NCI-H510A (cell line): ENCODE results near the gene KRT15.
"Not testable (repeated sequence)": the region's sequence is repeated elsewhere in the genome, so short reads cannot be mapped to it uniquely, and the experiment has no call there.

Experiments
- DNase-seq: peaks from one replicate; lab custom pipeline; 2025; lab: John Stamatoyannopoulos, UW

Gene KRT15

GRCh38 chr17:41544491-41544892 is 25.8 kb upstream of the KRT15 start:
- DNase-seq: no peak

GRCh38 chr17:41542786-41543185 is 24.1 kb upstream of the KRT15 start:
- DNase-seq: not testable (repeated sequence)

- no peak for DNase-seq
Observed at GRCh38 chr17:41542357-41542756, 23.7 kb upstream of the KRT15 start.

DNA sequence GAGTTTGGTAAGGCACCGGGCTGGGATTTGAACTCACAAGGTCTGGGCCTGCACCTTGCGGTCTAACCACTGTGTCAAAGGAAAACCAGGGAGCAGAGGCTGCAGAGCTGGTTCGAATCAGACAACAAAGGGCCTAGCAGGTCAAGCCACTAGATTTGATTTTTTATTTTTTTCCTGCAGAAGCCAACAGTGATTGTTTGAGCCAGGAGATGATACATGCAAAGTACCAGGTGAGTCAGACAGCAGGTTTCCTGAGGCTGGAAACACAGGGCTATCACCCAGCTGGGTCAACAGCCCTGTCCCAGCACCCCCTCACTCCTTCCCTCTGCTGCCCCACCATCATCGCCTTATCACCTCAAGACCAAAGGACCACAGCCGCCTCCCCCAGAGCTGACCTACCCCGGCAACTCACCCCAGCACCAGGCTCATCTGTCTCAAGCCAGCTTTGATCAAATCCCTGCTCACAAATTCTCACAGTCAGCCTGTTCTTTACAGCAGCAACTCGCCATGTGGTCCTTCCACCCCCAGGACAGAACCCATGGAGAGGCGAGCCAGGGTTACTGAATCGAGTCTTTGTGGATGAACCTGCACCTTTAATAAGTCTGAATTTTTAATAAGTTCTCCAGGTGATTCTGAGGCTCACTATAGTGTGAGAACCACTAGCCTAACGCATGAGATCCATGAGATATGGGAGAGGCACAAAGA is 22.4 kb upstream of the KRT15 start:
- DNase-seq: no peak

GRCh38 chr17:41539979-41540701 is 21.4 kb upstream of the KRT15 start:
- DNase-seq: no peak

DNA sequence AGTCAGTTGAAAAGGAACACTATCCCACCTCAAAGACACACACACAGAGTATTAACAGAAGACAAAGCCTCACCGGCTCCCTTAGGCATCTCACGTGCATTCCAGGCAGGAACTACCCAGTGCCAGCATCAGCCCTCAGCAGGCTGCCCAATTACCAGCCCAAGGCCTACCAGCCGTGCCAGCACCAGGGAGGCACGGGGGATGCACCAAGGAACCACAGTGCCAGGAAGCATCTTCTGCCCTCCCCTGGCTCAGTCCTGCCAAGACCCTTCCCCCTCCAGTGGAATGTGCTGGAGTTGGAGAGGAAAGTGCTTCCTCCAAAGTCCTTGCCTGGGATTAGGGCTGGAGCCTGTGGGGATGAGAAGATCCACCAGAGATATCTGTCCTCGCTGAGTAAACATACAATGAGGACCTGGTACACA is 20.4 kb upstream of the KRT15 start:
- DNase-seq: no peak

DNA sequence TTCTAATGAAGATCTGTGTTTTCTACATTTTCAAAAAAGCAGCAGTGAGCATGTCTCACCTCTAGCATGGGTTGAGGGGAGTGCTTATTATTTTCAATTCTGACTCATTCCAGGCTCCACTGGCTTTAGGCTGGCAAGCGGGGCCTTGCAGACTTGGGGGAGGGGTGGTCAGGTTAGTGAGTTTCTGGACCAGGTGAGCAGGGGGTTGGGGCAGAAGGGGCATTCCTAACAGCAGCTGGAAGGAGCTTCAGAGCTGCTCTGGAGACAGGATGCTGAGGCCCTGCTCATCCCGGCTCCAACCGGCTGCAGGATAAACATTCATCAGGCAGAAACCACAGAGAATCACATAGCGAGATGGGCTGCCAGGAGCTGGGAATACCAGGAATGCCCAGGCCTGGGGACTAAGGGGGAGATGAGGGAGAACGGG is 19.9 kb upstream of the KRT15 start:
- DNase-seq: no peak

DNA sequence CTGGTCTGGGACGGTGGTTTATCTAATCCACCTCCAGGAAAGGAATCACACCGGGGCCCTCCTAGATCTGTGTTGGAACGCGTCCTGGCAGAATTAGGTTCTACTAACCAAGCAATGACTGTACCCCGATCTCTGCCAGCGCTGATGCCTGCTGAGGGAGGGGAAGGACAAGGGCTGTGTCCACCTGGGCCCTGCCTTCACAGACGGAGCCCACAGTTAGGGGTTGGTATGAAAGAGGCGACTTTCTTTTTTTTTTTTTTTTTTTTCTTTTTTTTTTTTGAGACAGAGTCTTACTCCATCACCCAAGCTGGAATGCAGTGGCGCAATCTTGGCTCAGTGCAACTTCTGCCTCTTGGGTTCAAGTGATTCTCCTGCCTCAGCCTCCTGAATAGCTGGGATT is 19.3 kb upstream of the KRT15 start:
- no peak for DNase-seq

- no peak for DNase-seq
Observed at GRCh38 chr17:41537614-41537954, 18.9 kb upstream of the KRT15 start.

DNA sequence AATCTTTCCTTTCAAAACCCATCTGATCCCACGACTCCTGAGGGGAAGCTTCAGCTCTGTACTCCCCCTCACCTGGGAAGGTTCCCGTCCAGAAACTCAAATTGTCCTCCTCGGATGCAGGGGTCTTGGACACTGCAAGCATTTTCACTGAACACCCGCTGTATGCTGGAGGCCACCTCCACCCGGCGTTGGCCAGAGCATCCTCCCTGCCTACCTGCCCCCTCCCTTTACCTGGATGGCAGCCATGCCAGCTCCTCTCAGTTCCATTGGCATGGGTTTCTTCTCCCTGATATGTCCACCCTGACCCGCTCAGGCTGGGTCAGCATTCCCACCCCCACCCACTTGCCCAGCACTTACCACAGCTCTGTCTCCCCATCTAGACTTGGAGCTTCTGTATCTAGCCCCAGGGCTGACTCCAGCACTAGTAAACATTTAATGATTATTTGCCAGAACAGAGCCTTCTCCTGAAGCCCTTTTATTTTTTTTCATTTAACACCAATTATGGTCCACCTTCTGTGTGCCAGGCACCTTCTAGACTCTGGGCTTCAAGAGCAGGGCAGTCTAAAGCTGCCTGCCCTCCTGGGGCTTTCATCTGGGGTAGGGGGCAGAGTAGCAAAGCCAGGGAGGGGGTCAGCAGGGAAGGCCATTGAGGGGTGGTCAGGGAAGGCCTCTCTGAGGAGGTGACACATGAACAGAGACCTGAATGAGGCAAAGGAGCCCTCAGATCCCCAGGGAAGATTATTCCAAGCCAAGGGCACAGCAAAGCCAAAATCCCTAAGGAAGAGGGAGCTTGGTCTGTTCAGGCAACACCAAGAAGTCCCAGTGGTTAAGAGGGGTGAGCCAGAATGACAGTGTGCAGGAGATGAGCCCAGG is 18.3 kb upstream of the KRT15 start:
- no peak for DNase-seq

- no peak for DNase-seq
Observed at GRCh38 chr17:41535764-41536481, 17.2 kb upstream of the KRT15 start.

DNA sequence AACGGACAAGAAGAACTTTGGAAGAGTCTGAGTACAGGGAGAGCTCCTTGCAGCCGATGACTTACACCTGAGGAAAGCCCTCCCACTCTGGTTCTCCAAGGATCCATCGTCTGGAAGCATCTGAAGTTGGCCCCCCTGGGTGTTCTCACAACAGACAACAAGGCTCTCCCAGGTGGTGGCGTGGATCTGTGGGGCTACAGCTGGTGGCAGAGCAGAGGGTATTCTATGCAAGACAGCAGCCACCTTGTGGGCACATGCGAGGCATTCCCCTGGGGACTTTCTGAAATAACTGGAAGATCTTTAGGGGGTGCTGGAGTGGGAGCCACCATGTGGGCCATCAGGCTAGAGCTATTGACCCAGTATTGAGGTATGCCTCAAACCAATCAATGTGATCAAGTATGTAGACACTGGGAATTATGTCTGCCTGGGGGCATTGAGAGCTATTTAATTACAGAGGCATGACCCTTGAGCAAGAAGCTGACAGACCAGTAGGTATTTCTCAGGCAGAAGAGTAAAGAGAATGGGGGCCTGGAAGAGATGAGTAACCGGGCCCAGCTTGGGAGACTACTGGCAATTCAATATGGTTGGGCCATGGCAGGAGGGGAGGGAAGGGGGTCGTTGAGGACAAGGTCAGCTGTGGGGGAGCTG is 16.3 kb upstream of the KRT15 start:
- DNase-seq: no peak

DNA sequence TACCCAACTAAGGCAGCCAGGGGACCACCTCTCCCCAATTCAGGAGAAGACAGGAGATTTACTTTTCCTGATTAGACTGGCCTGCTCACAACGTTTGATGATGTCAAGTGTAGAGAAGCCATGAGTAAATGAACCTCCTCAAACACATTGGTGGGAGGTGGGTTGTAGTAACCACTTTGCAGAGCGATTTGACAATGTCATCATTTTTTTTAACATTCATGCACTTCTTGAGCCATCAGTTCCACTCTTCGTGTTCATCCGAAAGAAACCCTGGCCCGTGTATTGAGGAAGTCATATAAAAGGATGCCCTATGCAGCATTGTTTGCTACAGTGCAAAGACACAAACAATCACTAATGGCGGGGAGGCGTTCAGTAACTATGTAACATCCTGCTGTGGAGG is 14.9 kb upstream of the KRT15 start:
- no peak for DNase-seq

DNA sequence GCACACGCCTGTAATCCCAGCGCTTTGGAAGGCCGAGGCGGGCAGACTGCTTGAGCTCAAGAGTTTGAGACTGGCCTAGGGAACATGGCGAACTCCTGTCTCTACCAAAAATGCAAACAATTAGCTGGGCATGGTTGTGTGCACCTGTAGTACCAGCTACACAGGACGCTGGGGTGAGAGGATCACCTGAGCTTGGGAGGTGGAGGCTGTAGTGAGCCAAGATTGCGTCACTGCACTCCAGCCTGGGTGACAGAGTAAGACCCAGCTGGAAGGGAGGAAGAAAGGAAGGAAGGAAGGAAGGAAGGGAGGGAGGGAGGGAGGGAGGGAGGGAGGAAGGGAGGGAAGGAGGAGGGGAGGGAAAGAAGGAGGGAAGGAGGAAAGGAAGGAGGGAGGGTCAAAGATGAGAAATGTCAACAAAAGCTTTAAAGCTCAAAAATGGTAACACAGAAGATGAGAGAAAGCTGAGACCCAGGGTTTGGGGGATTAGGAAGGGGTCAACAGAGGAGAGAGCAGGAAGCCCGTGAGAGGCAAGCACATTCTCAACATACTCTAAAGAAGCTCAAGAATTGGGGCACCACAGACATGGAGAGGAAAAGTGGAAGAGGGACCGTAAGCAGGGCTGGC is 14.4 kb upstream of the KRT15 start:
- no peak for DNase-seq

DNA sequence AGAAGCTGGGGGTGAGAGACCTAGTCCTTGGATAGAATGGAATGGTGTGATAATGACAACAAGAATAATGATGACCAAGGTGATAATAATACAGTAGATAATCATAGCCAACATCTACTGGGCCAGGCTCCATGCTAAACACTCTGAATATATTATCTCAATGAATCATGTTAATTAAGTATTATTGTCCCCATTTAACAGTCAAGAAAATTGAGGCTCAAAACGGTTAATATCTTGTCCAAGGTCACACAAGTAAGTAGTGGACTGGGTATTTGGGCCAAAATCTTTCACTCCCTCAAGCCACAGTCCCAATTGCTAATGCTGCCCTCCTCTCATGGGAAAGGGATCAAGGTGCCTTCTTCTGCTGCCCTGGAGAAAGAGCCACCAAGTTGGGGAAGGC is 13.3 kb upstream of the KRT15 start:
- no peak for DNase-seq

- no peak for DNase-seq
Observed at GRCh38 chr17:41530062-41531048, 11.7 kb upstream of the KRT15 start.

GRCh38 chr17:41529491-41529915 is 10.8 kb upstream of the KRT15 start:
- no peak for DNase-seq

GRCh38 chr17:41528959-41529353 is 10.3 kb upstream of the KRT15 start:
- DNase-seq: no peak

DNA sequence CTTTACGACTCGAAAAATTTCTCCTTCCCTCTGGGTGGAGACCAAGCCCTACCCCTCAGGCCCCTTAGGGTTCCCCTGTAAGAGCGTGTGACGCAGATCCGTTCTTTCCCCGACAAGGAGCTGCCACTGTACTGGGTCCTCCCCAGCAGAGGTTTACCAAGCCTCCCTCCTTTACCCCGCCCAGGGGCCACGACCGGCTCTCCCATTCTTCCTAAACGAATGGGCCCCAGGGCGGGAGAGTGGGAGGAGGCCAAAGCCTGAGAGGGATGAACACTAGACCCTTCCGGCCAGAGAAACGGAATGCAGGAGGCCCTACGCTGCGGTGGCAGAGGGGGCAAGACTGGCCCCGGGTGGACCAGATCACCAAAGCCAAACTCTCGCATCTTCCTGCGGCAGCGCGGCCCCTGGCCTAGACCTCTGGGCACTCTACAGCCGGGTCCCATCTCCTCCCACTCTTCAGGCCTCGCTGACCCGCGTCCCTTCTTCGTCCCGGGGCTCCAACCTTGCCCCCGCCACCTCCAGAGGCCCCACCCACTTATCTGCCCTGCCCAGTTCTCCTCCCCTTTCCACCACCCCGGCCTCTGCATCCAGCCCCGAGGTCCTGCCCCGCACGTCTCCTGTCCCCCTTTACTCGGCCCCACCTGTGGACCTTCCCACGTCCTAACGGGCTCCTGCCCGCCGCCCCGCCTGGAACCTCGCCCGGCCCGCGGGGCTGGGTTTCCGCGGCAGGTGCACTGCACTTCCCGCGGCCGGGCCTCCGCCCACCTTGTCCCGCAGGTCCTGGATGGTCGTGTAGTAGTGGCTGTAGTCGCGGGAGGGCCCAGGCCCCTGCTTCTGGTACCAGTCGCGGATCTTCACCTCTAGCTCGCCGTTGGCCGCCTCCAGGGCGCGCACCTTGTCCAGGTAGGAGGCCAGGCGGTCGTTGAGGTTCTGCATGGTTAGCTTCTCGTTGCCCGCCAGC is 8.7 kb upstream of the KRT15 start:
- DNase-seq: no peak
